ENCODE results near the gene SMIM9.

DNA sequence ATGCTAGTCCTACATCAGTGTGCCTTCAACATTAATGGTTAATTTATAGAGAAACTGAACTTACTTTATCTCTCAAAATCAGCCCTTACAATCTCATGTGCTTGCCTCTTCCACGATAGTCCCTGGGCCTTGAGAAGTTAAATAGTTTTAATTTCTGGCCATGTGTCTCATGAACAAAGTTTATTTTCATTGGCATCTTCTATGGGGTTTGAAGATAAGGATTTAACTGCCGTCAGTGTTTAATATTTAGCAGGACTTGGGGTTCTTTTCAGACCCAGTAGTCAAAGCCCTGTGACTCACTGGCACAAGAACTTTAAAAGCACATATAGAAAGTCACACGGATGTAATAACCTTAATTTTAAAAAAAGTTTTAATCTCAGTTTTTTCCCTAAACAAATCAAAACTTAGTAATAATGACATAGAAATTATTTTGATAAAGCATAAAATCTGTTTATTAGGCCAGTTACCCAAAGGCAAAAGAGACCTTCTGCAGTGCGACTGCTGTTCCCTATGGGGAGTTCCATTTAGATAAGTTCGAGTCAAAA is 19.1 kb downstream of the SMIM9 start:
- TF ChIP-seq, protein P1, sequence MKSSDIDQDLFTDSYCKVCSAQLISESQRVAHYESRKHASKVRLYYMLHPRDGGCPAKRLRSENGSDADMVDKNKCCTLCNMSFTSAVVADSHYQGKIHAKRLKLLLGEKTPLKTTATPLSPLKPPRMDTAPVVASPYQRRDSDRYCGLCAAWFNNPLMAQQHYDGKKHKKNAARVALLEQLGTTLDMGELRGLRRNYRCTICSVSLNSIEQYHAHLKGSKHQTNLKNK (CRISPR knock-in tag; IDR thresholded peaks at IDR 0.05): no peak
- TF ChIP-seq, protein P2, sequence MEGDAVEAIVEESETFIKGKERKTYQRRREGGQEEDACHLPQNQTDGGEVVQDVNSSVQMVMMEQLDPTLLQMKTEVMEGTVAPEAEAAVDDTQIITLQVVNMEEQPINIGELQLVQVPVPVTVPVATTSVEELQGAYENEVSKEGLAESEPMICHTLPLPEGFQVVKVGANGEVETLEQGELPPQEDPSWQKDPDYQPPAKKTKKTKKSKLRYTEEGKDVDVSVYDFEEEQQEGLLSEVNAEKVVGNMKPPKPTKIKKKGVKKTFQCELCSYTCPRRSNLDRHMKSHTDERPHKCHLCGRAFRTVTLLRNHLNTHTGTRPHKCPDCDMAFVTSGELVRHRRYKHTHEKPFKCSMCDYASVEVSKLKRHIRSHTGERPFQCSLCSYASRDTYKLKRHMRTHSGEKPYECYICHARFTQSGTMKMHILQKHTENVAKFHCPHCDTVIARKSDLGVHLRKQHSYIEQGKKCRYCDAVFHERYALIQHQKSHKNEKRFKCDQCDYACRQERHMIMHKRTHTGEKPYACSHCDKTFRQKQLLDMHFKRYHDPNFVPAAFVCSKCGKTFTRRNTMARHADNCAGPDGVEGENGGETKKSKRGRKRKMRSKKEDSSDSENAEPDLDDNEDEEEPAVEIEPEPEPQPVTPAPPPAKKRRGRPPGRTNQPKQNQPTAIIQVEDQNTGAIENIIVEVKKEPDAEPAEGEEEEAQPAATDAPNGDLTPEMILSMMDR (IDR thresholded peaks at IDR 0.05): no peak
- TF ChIP-seq, protein P3, sequence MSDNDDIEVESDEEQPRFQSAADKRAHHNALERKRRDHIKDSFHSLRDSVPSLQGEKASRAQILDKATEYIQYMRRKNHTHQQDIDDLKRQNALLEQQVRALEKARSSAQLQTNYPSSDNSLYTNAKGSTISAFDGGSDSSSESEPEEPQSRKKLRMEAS (CRISPR knock-in tag; IDR thresholded peaks at IDR 0.05): no peak
- TF ChIP-seq, protein P4, sequence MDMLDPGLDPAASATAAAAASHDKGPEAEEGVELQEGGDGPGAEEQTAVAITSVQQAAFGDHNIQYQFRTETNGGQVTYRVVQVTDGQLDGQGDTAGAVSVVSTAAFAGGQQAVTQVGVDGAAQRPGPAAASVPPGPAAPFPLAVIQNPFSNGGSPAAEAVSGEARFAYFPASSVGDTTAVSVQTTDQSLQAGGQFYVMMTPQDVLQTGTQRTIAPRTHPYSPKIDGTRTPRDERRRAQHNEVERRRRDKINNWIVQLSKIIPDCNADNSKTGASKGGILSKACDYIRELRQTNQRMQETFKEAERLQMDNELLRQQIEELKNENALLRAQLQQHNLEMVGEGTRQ (CRISPR knock-in tag; IDR thresholded peaks at IDR 0.05): no peak
- no peak for TF ChIP-seq NFE2L1 (CRISPR knock-in tag; IDR thresholded peaks at IDR 0.05)
- no peak for TF ChIP-seq GABPB1 (CRISPR knock-in tag; IDR thresholded peaks at IDR 0.05)
- TF ChIP-seq TP53 (CRISPR knock-in tag; IDR thresholded peaks at IDR 0.05): no peak
- no peak for TF ChIP-seq ZBTB21 (CRISPR knock-in tag; IDR thresholded peaks at IDR 0.05; ENCODE audit: borderline replicate concordance)
- TF ChIP-seq, protein P5, sequence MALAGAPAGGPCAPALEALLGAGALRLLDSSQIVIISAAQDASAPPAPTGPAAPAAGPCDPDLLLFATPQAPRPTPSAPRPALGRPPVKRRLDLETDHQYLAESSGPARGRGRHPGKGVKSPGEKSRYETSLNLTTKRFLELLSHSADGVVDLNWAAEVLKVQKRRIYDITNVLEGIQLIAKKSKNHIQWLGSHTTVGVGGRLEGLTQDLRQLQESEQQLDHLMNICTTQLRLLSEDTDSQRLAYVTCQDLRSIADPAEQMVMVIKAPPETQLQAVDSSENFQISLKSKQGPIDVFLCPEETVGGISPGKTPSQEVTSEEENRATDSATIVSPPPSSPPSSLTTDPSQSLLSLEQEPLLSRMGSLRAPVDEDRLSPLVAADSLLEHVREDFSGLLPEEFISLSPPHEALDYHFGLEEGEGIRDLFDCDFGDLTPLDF (CRISPR knock-in tag; IDR thresholded peaks at IDR 0.05): no peak
- TF ChIP-seq, protein P6, sequence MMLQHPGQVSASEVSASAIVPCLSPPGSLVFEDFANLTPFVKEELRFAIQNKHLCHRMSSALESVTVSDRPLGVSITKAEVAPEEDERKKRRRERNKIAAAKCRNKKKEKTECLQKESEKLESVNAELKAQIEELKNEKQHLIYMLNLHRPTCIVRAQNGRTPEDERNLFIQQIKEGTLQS (CRISPR knock-in tag; conservative IDR thresholded peaks at IDR 0.05): no peak
- no peak for TF ChIP-seq TEAD4 (CRISPR knock-in tag; IDR thresholded peaks at IDR 0.05)
- no peak for TF ChIP-seq ETV6 (CRISPR knock-in tag; IDR thresholded peaks at IDR 0.05)
